Liver (tissue), 3 donors: ENCODE measurements around the gene SUMO2.

Experiments
- ATF3 ChIP-seq: IDR thresholded peaks from 2 replicates; pipeline ENCODE4 v1.6.1; 2016; ENCODE audit warnings: antibody characterized with exemption
- CTCF ChIP-seq: fragments of 150-350 bp; IDR thresholded peaks from 2 replicates; pipeline ENCODE4 v1.5.1; 2017; ENCODE audit warnings: improper control_type of control experiment, low read depth, low read length; ENCODE audit not compliant: missing input control
- GABPA ChIP-seq, 2 donors: IDR thresholded peaks in 1 of 2; conservative IDR thresholded peaks in 1 of 2; 2 replicates each; pipeline ENCODE4 v1.6.1; 2016; ENCODE audit warnings: antibody characterized with exemption in 2 of 2, mild to moderate bottlenecking in 1 of 2, moderate library complexity in 1 of 2
- NR2F2 ChIP-seq: IDR thresholded peaks from 2 replicates; pipeline ENCODE4 v1.6.1; 2016; ENCODE audit warnings: antibody characterized with exemption
- RAD21 ChIP-seq, 2 donors: IDR thresholded peaks; 2 replicates each; pipeline ENCODE4 v1.6.1; 2016; ENCODE audit warnings: antibody characterized with exemption in 2 of 2, mild to moderate bottlenecking in 2 of 2
- REST ChIP-seq: IDR thresholded peaks from 2 replicates; pipeline ENCODE4 v1.6.1; 2016; ENCODE audit warnings: antibody characterized with exemption, mild to moderate bottlenecking
- YY1 ChIP-seq: IDR thresholded peaks from 2 replicates; pipeline ENCODE4 v1.6.1; 2016; ENCODE audit warnings: antibody characterized with exemption, mild to moderate bottlenecking
- ZBTB33 ChIP-seq: IDR thresholded peaks from 2 replicates; pipeline ENCODE4 v1.6.1; 2016; ENCODE audit warnings: antibody characterized with exemption
- donor health status: healthy.
- donor health status: healthy.

- no peak for TF ChIP-seq ATF3
- no peak for TF ChIP-seq RAD21 (IDR thresholded peaks at IDR 0.05)
- no peak for TF ChIP-seq CTCF
- TF ChIP-seq NR2F2 = no peak
- TF ChIP-seq REST = no peak
- TF ChIP-seq YY1 = no peak
- no peak for TF ChIP-seq GABPA (IDR thresholded peaks at IDR 0.05 in 1 of 2, conservative IDR thresholded peaks at IDR 0.05 in 1 of 2)
- TF ChIP-seq ZBTB33 = no peak
Observed at GRCh38 chr17:75147878-75148546, 34.7 kb downstream of the SUMO2 start.
